ENCODE data around the gene TRIAP1. TPM values are rescaled to one million over a fixed set of nuclear protein-coding genes. Genes with fewer than 3 reads are reported as not detected.

Gene TRIAP1
- total and polyA plus RNA-seq, 7 experiments from 2014 or later, result 15.9 to 55.1 (median 29.3) TPM

- Mint-ChIP-seq H3K4me1 (peaks cover 34 to 65% (median 47%) of the 10 kb centered on the region in 7 donors), H3K4me3 (peak within 1 kb of the TSS; percentile 75 to 99 (median 90)), H3K27ac (peak within 1 kb of the TSS; percentile 71 to 96 (median 86)), H3K9me3 (no peaks in the 10 kb centered on the region), H3K36me3 (peaks cover 4 to 13% (median 7%) of the 10 kb centered on the region in 5 donors), H3K27me3 (peaks cover 0 to 2% (median 0%) of the 10 kb centered on the region in 5 donors)
- ATAC-seq, result peak; percentile 95
- intact Hi-C loops (cut with micrococcal nuclease), result loop anchor here (1.0 to 2.0 kb wide), 13 partner anchors 15 to 217 kb away; partner anchors contain the start of genes COX6A1 (in 2 of the 2), GATC (in 2 of the 2), TRIAP1 (in 2 of the 2) and COQ5 (in 1 of the 2)
- DNase-seq, result peak; percentile 96 to 100 (median 97)
- Histone ChIP-seq H3K27me3 (ENCODE audit: control insufficient read depth in 2 of 2, insufficient read depth in 2 of 2, low read length in 2 of 2) (no peaks in the 10 kb centered on the region), H3K9me3 (ENCODE audit: control insufficient read depth in 2 of 3, low read length in 3 of 3) (no peaks in the 10 kb centered on the region), H3K27ac (ENCODE audit: low read depth, low read length) (peak within 1 kb of the TSS; percentile 86), H3K4me1 (ENCODE audit: control insufficient read depth in 2 of 2, insufficient read depth in 2 of 2, low read length in 2 of 2) (peaks cover 4 to 31% of the 10 kb centered on the region in 2 donors), H3K4me3 (ENCODE audit: low read length) (peak within 1 kb of the TSS; percentile 78), H3K36me3 (ENCODE audit: control insufficient read depth in 2 of 3, insufficient read depth in 3 of 3, low read length in 3 of 3) (peaks cover 0 to 18% (median 16%) of the 10 kb centered on the region in 3 experiments)
- CTCF ChIA-PET, result interaction anchor here (0.8 to 2.2 kb wide), 12 partner anchors 11 to 178 kb away, joined by 3 to 10 read pairs (median 4); partner anchors contain the start of gene RNU4-2
- POLR2A ChIA-PET, result interaction anchor here (0.7 to 4.5 kb wide), 17 partner anchors 10 to 434 kb away, joined by 3 to 34 read pairs (median 4); partner anchors contain the start of genes COQ5, COX6A1, DYNLL1 and RNU4-1
Measured at GRCh38 chr12:120469450-120470149, 23.4 kb upstream of the TRIAP1 start, which contains the start of gene SRSF9. TSS of gene SRSF9 (minus strand) at chr12:120469748. CDS start at chr12:120469609, 139 bp downstream.

GRCh38 chr12:120468821-120469449 is 22.8 kb upstream of the TRIAP1 start:
- Histone ChIP-seq H3K4me3 (ENCODE audit: low read length) (peak overlapping the region; percentile 78), H3K27me3 (ENCODE audit: control insufficient read depth in 2 of 2, insufficient read depth in 2 of 2, low read length in 2 of 2) (no peaks in the 10 kb centered on the region), H3K27ac (ENCODE audit: low read depth, low read length) (peak overlapping the region; percentile 86), H3K4me1 (ENCODE audit: control insufficient read depth in 2 of 2, insufficient read depth in 2 of 2, low read length in 2 of 2) (peaks cover 4 to 31% of the 10 kb centered on the region in 2 donors), H3K9me3 (ENCODE audit: control insufficient read depth in 2 of 3, low read length in 3 of 3) (no peaks in the 10 kb centered on the region), H3K36me3 (ENCODE audit: control insufficient read depth in 2 of 3, insufficient read depth in 3 of 3, low read length in 3 of 3) (peaks cover 5 to 25% (median 23%) of the 10 kb centered on the region in 3 experiments)
- ChIA-PET CTCF (interaction anchor here (0.8 to 2.2 kb wide), 8 partner anchors 10 to 34 kb away, joined by 3 to 10 read pairs (median 4); no protein-coding TSS in a partner anchor), POLR2A (interaction anchor here (0.7 to 4.5 kb wide), 15 partner anchors 11 to 435 kb away, joined by 3 to 34 read pairs (median 5); partner anchors contain the start of genes COQ5, COX6A1, DYNLL1 and RNU4-1)
- Mint-ChIP-seq H3K9me3 (no peaks in the 10 kb centered on the region), H3K36me3 (peaks cover 4 to 15% (median 9%) of the 10 kb centered on the region in 5 donors), H3K27me3 (no peaks in the 10 kb centered on the region), H3K4me1 (peaks cover 35 to 63% (median 49%) of the 10 kb centered on the region in 7 donors), H3K4me3 (peak overlapping the region; percentile 75 to 99 (median 90)), H3K27ac (peak overlapping the region; percentile 71 to 96 (median 86))
- DNase-seq (peak in 3 of 9 donors; percentile 19 to 61 (median 21)), ATAC-seq (peak; percentile 58)
- intact Hi-C loops (cut with micrococcal nuclease), result loop anchor here (1.0 to 2.0 kb wide), 13 partner anchors 14 to 217 kb away; partner anchors contain the start of genes COX6A1 (in 2 of the 2), GATC (in 2 of the 2), TRIAP1 (in 2 of the 2) and COQ5 (in 1 of the 2)

GRCh38 chr12:120468325-120468820 is 22.2 kb upstream of the TRIAP1 start:
- POLR2A ChIA-PET, result interaction anchor here (0.6 to 4.5 kb wide), 18 partner anchors 10 to 1420 kb away, joined by 3 to 34 read pairs (median 4); partner anchors contain the start of genes COQ5, COX6A1, DYNLL1 and PSMD9
- intact Hi-C loops (cut with micrococcal nuclease), result loop anchor here (2.0 kb wide), 2 partner anchors 14 to 152 kb away; no protein-coding TSS in a partner anchor
- DNase-seq, result peak in 1 of 9 donors; percentile 30

GRCh38 chr12:120467439-120467838 is 21.3 kb upstream of the TRIAP1 start:
- no peaks in the 10 kb centered on the region for H3K9me3 ChIP-seq (ENCODE audit: control insufficient read depth in 2 of 3, low read length in 3 of 3)
- H3K27ac Mint-ChIP-seq, result peak overlapping the region; percentile 4 to 87 (median 62)
- intact Hi-C loops (cut with micrococcal nuclease), result no loop called here
- H3K4me1 ChIP-seq (ENCODE audit: control insufficient read depth in 2 of 2, insufficient read depth in 2 of 2, low read length in 2 of 2), result peaks cover 4 to 31% of the 10 kb centered on the region in 2 donors
- H3K27me3 ChIP-seq (ENCODE audit: control insufficient read depth in 2 of 2, insufficient read depth in 2 of 2, low read length in 2 of 2), result no peaks in the 10 kb centered on the region
- ChIA-PET CTCF (interaction anchor here (0.7 to 2.8 kb wide), 8 partner anchors 8 to 1915 kb away, joined by 3 to 13 read pairs (median 6); no protein-coding TSS in a partner anchor), POLR2A (interaction anchor here (3.3 to 4.5 kb wide), 3 partner anchors 9 to 28 kb away, joined by 24 to 34 read pairs (median 30); partner anchors contain the start of genes COX6A1 and DYNLL1)
- no peak overlapping the region for H3K27ac ChIP-seq (ENCODE audit: low read depth, low read length)
- peaks cover 32 to 54% (median 49%) of the 10 kb centered on the region in 7 donors for H3K4me1 Mint-ChIP-seq
- H3K36me3 Mint-ChIP-seq, result peaks cover 4 to 25% (median 9%) of the 10 kb centered on the region in 5 donors
- no peak for ATAC-seq
- H3K9me3 Mint-ChIP-seq, result no peaks in the 10 kb centered on the region
- H3K4me3 Mint-ChIP-seq, result peak overlapping the region; percentile 7 to 93 (median 88)
- H3K27me3 Mint-ChIP-seq, result no peaks in the 10 kb centered on the region
- peaks cover 15 to 36% (median 32%) of the 10 kb centered on the region in 3 experiments for H3K36me3 ChIP-seq (ENCODE audit: control insufficient read depth in 2 of 3, insufficient read depth in 3 of 3, low read length in 3 of 3)
- no peak overlapping the region for H3K4me3 ChIP-seq (ENCODE audit: low read length)
- no peak for DNase-seq

More at GRCh38 chr12:120468325-120468820, 22.2 kb upstream of the TRIAP1 start:
- peak overlapping the region; percentile 86 for H3K27ac ChIP-seq (ENCODE audit: low read depth, low read length)
- no peaks in the 10 kb centered on the region for H3K9me3 ChIP-seq (ENCODE audit: control insufficient read depth in 2 of 3, low read length in 3 of 3)
- Mint-ChIP-seq H3K4me1 (peaks cover 35 to 59% (median 49%) of the 10 kb centered on the region in 7 donors), H3K4me3 (peak overlapping the region; percentile 75 to 99 (median 90)), H3K9me3 (no peaks in the 10 kb centered on the region), H3K27ac (peak overlapping the region; percentile 71 to 92 (median 86)), H3K27me3 (no peaks in the 10 kb centered on the region), H3K36me3 (peaks cover 4 to 18% (median 9%) of the 10 kb centered on the region in 5 donors)
- peaks cover 11 to 30% (median 28%) of the 10 kb centered on the region in 3 experiments for H3K36me3 ChIP-seq (ENCODE audit: control insufficient read depth in 2 of 3, insufficient read depth in 3 of 3, low read length in 3 of 3)
- CTCF ChIA-PET, result interaction anchor here (1.4 to 2.2 kb wide), 3 partner anchors 9 to 35 kb away, joined by 3 to 6 read pairs (median 5); no protein-coding TSS in a partner anchor
- peak overlapping the region; percentile 78 for H3K4me3 ChIP-seq (ENCODE audit: low read length)
- ATAC-seq, result no peak
- peaks cover 4 to 31% of the 10 kb centered on the region in 2 donors for H3K4me1 ChIP-seq (ENCODE audit: control insufficient read depth in 2 of 2, insufficient read depth in 2 of 2, low read length in 2 of 2)
- no peaks in the 10 kb centered on the region for H3K27me3 ChIP-seq (ENCODE audit: control insufficient read depth in 2 of 2, insufficient read depth in 2 of 2, low read length in 2 of 2)

- ChIA-PET CTCF (interaction anchor here (0.5 to 2.8 kb wide), 11 partner anchors 9 to 333 kb away, joined by 3 to 13 read pairs (median 4); no protein-coding TSS in a partner anchor), POLR2A (interaction anchor here (0.9 to 4.5 kb wide), 5 partner anchors 9 to 150 kb away, joined by 3 to 34 read pairs (median 4); partner anchors contain the start of gene DYNLL1)
- Histone ChIP-seq H3K27ac (ENCODE audit: low read depth, low read length) (peak overlapping the region; percentile 14), H3K9me3 (ENCODE audit: control insufficient read depth in 2 of 3, low read length in 3 of 3) (no peaks in the 10 kb centered on the region), H3K27me3 (ENCODE audit: control insufficient read depth in 2 of 2, insufficient read depth in 2 of 2, low read length in 2 of 2) (no peaks in the 10 kb centered on the region), H3K36me3 (ENCODE audit: control insufficient read depth in 2 of 3, insufficient read depth in 3 of 3, low read length in 3 of 3) (peaks cover 18 to 43% (median 39%) of the 10 kb centered on the region in 3 experiments), H3K4me3 (ENCODE audit: low read length) (no peak overlapping the region), H3K4me1 (ENCODE audit: control insufficient read depth in 2 of 2, insufficient read depth in 2 of 2, low read length in 2 of 2) (peaks cover 4 to 28% of the 10 kb centered on the region in 2 donors)
- intact Hi-C loops (cut with micrococcal nuclease), result no loop called here
- no peaks in the 10 kb centered on the region for H3K9me3 Mint-ChIP-seq
- peaks cover 30 to 49% (median 44%) of the 10 kb centered on the region in 7 donors for H3K4me1 Mint-ChIP-seq
- H3K36me3 Mint-ChIP-seq, result peaks cover 4 to 25% (median 9%) of the 10 kb centered on the region in 5 donors
- H3K4me3 Mint-ChIP-seq, result peak overlapping the region in 6 of 10 donors; percentile 33 to 91 (median 42)
- ATAC-seq (no peak), DNase-seq (peak in 8 of 9 donors; percentile 16 to 52 (median 37))
- peak overlapping the region in 5 of 9 donors; percentile 23 to 87 (median 53) for H3K27ac Mint-ChIP-seq
- H3K27me3 Mint-ChIP-seq, result no peaks in the 10 kb centered on the region
Measured at GRCh38 chr12:120466560-120467315, 20.6 kb upstream of the TRIAP1 start.
